ENCODE measurements around the gene ITPR2. TPM values are rescaled to one million over a fixed set of nuclear protein-coding genes. Genes with fewer than 3 reads are reported as not detected.
"Not testable (repeated sequence)": the region's sequence is repeated elsewhere in the genome, so short reads cannot be mapped to it uniquely, and the experiment has no call there.

The ITPR2 gene
- polyA plus RNA-seq, 3 donors: 14.9 to 18.2 (median 15.1) TPM

- no peak for DNase-seq (ENCODE audit: extremely low read depth in 1 of 11, low read depth in 9 of 11, low spot score in 4 of 11)
Measured at GRCh38 chr12:26696613-26697092, 136.3 kb downstream of the ITPR2 start.

- DNase-seq (ENCODE audit: extremely low read depth in 1 of 11, low read depth in 9 of 11, low spot score in 4 of 11): no peak
Measured at GRCh38 chr12:26696048-26696612, 136.9 kb downstream of the ITPR2 start.

GRCh38 chr12:26694402-26694801 is 138.6 kb downstream of the ITPR2 start:
- no peak for DNase-seq (ENCODE audit: extremely low read depth in 1 of 11, low read depth in 9 of 11, low spot score in 4 of 11)

GRCh38 chr12:26692407-26692806 is 140.6 kb downstream of the ITPR2 start:
- no peak for DNase-seq (ENCODE audit: extremely low read depth in 1 of 11, low read depth in 9 of 11, low spot score in 4 of 11)

GRCh38 chr12:26691234-26691970 is 141.6 kb downstream of the ITPR2 start:
- peak in 3 of 11 donors; percentile 17 to 35 (median 26) for DNase-seq (ENCODE audit: extremely low read depth in 1 of 11, low read depth in 9 of 11, low spot score in 4 of 11)

GRCh38 chr12:26690601-26691000 is 142.4 kb downstream of the ITPR2 start:
- no peak for DNase-seq (ENCODE audit: extremely low read depth in 1 of 11, low read depth in 9 of 11, low spot score in 4 of 11)

GRCh38 chr12:26689281-26689841 is 143.6 kb downstream of the ITPR2 start:
- no peak for DNase-seq (ENCODE audit: extremely low read depth in 1 of 11, low read depth in 9 of 11, low spot score in 4 of 11)

GRCh38 chr12:26688344-26688904 is 144.6 kb downstream of the ITPR2 start:
- DNase-seq (ENCODE audit: extremely low read depth in 1 of 11, low read depth in 9 of 11, low spot score in 4 of 11): no peak

- DNase-seq (ENCODE audit: extremely low read depth in 1 of 11, low read depth in 9 of 11, low spot score in 4 of 11): no peak
Measured at GRCh38 chr12:26686408-26686807, 146.6 kb downstream of the ITPR2 start.

GRCh38 chr12:26684101-26684500 is 148.9 kb downstream of the ITPR2 start:
- peak in 2 of 11 donors; percentile 26 to 37 for DNase-seq (ENCODE audit: extremely low read depth in 1 of 11, low read depth in 9 of 11, low spot score in 4 of 11)

- no peak for DNase-seq (ENCODE audit: extremely low read depth in 1 of 11, low read depth in 9 of 11, low spot score in 4 of 11)
Measured at GRCh38 chr12:26683443-26683842, 149.6 kb downstream of the ITPR2 start.

GRCh38 chr12:26680727-26681455 is 152.1 kb downstream of the ITPR2 start:
- no peak for DNase-seq (ENCODE audit: extremely low read depth in 1 of 11, low read depth in 9 of 11, low spot score in 4 of 11)

- DNase-seq (ENCODE audit: extremely low read depth in 1 of 11, low read depth in 9 of 11, low spot score in 4 of 11): no peak
Measured at GRCh38 chr12:26678697-26679660, 154.0 kb downstream of the ITPR2 start.

- not testable (repeated sequence) for DNase-seq (ENCODE audit: extremely low read depth in 1 of 11, low read depth in 9 of 11, low spot score in 4 of 11)
Measured at GRCh38 chr12:26671487-26671886, 161.5 kb downstream of the ITPR2 start.

GRCh38 chr12:26668847-26669246 is 164.1 kb downstream of the ITPR2 start:
- DNase-seq (ENCODE audit: extremely low read depth in 1 of 11, low read depth in 9 of 11, low spot score in 4 of 11): no peak

GRCh38 chr12:26668230-26668629 is 164.8 kb downstream of the ITPR2 start:
- DNase-seq (ENCODE audit: extremely low read depth in 1 of 11, low read depth in 9 of 11, low spot score in 4 of 11): no peak

- DNase-seq (ENCODE audit: extremely low read depth in 1 of 11, low read depth in 9 of 11, low spot score in 4 of 11): no peak
Measured at GRCh38 chr12:26666286-26666685, 166.7 kb downstream of the ITPR2 start.

- DNase-seq (ENCODE audit: extremely low read depth in 1 of 11, low read depth in 9 of 11, low spot score in 4 of 11): no peak
Measured at GRCh38 chr12:26661399-26661798, 171.6 kb downstream of the ITPR2 start.
